Measurements from ENCODE around the gene SYCP3. TPM values are rescaled to one million over a fixed set of nuclear protein-coding genes. Genes with fewer than 3 reads are reported as not detected.

The SYCP3 gene
- total and polyA plus RNA-seq, 2 of the 13 experiments (the other 11 are each of a cell fraction or from before 2014, with no cell fraction given), result not detected

DNA sequence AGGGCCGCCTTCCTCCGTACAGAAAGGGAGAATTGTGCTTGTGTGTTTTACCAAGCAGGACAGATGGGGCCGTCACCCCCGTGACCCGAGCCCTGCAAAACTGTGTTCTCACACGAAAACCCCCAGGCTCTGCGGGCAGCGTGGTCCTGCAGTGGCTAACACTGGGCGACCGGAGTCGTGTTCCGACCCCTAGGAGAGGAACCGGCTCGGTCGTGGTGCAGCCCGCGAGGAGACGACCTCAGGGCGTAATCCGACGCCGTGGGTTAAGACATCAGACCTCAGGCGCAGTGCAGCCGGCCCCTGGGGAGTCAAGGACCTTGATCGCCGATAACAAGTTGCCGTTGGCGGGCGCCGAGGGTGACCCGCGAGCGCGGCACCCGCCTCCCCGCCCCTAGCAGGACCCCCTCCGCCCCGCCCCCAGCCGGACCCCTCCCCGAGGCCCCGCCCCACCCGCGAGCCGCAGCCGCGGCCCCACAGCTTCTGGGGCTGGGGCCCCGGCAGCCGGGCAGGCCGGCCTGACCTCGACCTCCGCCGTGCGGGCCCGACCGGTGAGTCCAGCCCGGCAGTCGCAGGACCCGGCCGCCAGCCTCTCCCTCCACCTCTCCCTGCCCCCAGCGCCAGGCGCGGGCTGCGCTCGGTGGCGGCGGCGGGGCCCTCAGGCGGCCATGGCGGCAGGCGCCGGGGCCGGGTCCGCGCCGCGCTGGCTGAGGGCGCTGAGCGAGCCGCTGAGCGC, 41.9 kb downstream of the SYCP3 start, which contains the start of gene CHPT1 (continued):
- TF ChIP-seq DR1 (CRISPR knock-in tag; IDR thresholded peaks at IDR 0.05) (no peak; the same call in 1 of the 2 replicates), ASH2L (IDR thresholded peaks at IDR 0.05; ENCODE audit: insufficient read length, low read depth, low read length) (peak; percentile 42), SAFB2 (CRISPR knock-in tag; IDR thresholded peaks at IDR 0.05; ENCODE audit: borderline replicate concordance, low read depth) (no peak), ZSCAN29 (CRISPR knock-in tag; conservative IDR thresholded peaks at IDR 0.05) (no peak), STAG1 (CRISPR knock-in tag; IDR thresholded peaks at IDR 0.05) (peak; percentile 2; the same call in 1 of the 2 replicates), ZNF136 (CRISPR knock-in tag; IDR thresholded peaks at IDR 0.05; ENCODE audit: low read depth) (no peak), ZNF589 (CRISPR knock-in tag; conservative IDR thresholded peaks at IDR 0.05) (no peak; the same call in 1 of the 2 replicates), ZNF329 (CRISPR knock-in tag; IDR thresholded peaks at IDR 0.05; ENCODE audit: low read depth) (no peak), ZSCAN22 (CRISPR knock-in tag; IDR thresholded peaks at IDR 0.05) (no peak), NFYB (CRISPR knock-in tag; IDR thresholded peaks at IDR 0.05) (no peak)
- TF ChIP-seq, protein P1, sequence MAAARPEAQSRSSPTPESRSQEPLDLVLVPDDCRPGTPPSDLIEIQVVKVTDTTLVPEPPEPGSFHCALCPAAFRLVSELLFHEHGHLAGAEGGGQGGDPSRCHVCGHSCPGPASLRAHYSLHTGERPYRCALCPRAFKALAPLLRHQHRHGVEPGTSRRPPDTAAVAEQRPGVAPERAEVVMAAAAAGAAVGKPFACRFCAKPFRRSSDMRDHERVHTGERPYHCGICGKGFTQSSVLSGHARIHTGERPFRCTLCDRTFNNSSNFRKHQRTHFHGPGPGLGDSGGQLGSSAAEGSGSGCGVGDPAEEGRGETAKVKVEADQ (CRISPR knock-in tag; IDR thresholded peaks at IDR 0.05; ENCODE audit: borderline replicate concordance), result no peak
- TF ChIP-seq, protein P2, sequence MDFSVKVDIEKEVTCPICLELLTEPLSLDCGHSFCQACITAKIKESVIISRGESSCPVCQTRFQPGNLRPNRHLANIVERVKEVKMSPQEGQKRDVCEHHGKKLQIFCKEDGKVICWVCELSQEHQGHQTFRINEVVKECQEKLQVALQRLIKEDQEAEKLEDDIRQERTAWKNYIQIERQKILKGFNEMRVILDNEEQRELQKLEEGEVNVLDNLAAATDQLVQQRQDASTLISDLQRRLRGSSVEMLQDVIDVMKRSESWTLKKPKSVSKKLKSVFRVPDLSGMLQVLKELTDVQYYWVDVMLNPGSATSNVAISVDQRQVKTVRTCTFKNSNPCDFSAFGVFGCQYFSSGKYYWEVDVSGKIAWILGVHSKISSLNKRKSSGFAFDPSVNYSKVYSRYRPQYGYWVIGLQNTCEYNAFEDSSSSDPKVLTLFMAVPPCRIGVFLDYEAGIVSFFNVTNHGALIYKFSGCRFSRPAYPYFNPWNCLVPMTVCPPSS (IDR thresholded peaks at IDR 0.05), result no peak
- TF ChIP-seq, protein P3, sequence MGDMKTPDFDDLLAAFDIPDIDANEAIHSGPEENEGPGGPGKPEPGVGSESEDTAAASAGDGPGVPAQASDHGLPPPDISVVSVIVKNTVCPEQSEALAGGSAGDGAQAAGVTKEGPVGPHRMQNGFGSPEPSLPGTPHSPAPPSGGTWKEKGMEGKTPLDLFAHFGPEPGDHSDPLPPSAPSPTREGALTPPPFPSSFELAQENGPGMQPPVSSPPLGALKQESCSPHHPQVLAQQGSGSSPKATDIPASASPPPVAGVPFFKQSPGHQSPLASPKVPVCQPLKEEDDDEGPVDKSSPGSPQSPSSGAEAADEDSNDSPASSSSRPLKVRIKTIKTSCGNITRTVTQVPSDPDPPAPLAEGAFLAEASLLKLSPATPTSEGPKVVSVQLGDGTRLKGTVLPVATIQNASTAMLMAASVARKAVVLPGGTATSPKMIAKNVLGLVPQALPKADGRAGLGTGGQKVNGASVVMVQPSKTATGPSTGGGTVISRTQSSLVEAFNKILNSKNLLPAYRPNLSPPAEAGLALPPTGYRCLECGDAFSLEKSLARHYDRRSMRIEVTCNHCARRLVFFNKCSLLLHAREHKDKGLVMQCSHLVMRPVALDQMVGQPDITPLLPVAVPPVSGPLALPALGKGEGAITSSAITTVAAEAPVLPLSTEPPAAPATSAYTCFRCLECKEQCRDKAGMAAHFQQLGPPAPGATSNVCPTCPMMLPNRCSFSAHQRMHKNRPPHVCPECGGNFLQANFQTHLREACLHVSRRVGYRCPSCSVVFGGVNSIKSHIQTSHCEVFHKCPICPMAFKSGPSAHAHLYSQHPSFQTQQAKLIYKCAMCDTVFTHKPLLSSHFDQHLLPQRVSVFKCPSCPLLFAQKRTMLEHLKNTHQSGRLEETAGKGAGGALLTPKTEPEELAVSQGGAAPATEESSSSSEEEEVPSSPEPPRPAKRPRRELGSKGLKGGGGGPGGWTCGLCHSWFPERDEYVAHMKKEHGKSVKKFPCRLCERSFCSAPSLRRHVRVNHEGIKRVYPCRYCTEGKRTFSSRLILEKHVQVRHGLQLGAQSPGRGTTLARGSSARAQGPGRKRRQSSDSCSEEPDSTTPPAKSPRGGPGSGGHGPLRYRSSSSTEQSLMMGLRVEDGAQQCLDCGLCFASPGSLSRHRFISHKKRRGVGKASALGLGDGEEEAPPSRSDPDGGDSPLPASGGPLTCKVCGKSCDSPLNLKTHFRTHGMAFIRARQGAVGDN (CRISPR knock-in tag; IDR thresholded peaks at IDR 0.05), result peak; percentile 70
- TF ChIP-seq, protein P4, sequence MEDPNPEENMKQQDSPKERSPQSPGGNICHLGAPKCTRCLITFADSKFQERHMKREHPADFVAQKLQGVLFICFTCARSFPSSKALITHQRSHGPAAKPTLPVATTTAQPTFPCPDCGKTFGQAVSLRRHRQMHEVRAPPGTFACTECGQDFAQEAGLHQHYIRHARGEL (CRISPR knock-in tag; IDR thresholded peaks at IDR 0.05), result no peak
- TF ChIP-seq, protein P5, sequence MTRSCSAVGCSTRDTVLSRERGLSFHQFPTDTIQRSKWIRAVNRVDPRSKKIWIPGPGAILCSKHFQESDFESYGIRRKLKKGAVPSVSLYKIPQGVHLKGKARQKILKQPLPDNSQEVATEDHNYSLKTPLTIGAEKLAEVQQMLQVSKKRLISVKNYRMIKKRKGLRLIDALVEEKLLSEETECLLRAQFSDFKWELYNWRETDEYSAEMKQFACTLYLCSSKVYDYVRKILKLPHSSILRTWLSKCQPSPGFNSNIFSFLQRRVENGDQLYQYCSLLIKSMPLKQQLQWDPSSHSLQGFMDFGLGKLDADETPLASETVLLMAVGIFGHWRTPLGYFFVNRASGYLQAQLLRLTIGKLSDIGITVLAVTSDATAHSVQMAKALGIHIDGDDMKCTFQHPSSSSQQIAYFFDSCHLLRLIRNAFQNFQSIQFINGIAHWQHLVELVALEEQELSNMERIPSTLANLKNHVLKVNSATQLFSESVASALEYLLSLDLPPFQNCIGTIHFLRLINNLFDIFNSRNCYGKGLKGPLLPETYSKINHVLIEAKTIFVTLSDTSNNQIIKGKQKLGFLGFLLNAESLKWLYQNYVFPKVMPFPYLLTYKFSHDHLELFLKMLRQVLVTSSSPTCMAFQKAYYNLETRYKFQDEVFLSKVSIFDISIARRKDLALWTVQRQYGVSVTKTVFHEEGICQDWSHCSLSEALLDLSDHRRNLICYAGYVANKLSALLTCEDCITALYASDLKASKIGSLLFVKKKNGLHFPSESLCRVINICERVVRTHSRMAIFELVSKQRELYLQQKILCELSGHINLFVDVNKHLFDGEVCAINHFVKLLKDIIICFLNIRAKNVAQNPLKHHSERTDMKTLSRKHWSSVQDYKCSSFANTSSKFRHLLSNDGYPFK (CRISPR knock-in tag; IDR thresholded peaks at IDR 0.05; ENCODE audit: borderline replicate concordance), result no peak
- TF ChIP-seq, protein P6, sequence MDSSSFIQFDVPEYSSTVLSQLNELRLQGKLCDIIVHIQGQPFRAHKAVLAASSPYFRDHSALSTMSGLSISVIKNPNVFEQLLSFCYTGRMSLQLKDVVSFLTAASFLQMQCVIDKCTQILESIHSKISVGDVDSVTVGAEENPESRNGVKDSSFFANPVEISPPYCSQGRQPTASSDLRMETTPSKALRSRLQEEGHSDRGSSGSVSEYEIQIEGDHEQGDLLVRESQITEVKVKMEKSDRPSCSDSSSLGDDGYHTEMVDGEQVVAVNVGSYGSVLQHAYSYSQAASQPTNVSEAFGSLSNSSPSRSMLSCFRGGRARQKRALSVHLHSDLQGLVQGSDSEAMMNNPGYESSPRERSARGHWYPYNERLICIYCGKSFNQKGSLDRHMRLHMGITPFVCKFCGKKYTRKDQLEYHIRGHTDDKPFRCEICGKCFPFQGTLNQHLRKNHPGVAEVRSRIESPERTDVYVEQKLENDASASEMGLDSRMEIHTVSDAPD (CRISPR knock-in tag; IDR thresholded peaks at IDR 0.05), result no peak
